ENCODE data around the gene CRYL1.
A peak's percentile ranks its signal among the peaks of the same experiment; 100 is the strongest.

CRYL1 gene

GRCh38 chr13:20383058-20383457, 142.6 kb downstream of the CRYL1 start:
- TF ChIP-seq CTCF (IDR thresholded peaks at IDR 0.05; ENCODE audit: insufficient read depth, low read depth, low read length, missing control alignments) = no peak
- no peak overlapping the region for H3K4me3 ChIP-seq (ENCODE audit: low read depth, low read length)
- DNase-seq (ENCODE audit: low read depth) = peak; percentile 15

DNA sequence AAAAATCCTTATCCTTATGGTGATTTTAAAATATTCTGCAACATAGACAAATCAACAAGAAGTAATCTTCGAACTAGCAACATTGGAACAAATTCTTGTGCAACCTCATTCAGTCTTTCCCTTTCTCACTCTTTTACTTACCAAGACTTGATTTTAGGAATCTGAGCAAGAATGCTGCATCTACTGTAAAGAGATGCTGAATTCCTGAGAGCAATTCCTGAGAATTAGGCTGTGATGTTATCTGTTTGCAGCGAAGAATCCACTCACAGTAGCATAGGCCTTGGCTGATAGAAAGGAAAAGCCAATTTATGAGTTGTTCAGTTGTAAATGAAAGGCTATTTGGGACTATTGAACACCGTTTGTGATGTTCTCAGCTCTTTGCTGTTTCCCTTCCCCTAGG, 144.3 kb downstream of the CRYL1 start:
- no peak for TF ChIP-seq CTCF (IDR thresholded peaks at IDR 0.05; ENCODE audit: insufficient read depth, low read depth, low read length, missing control alignments)
- no peak for DNase-seq (ENCODE audit: low read depth)

DNA sequence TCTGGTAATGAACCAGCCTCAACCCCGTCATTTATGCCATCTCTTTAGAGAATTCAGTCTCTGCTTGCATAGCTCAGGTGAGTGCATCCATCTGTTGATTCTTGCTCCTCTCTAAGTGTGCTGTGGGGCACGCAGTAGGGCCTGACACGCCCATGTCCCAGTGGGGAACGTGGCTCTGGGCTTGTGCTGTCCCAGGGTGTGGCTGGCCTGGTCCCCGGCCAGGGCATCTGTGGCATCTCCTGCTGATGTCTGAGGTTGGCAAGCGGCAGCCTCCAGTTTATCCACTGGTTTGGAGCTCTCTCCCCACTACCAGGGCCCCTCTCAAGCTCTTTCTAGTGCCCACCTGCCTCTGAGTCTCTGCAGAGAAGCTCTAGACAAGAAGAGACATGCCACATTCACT, 146.9 kb downstream of the CRYL1 start:
- DNase-seq (ENCODE audit: low read depth) = no peak
- no peak for TF ChIP-seq CTCF (IDR thresholded peaks at IDR 0.05; ENCODE audit: insufficient read depth, low read depth, low read length, missing control alignments)
- no peak overlapping the region for H3K4me3 ChIP-seq (ENCODE audit: low read depth, low read length)

More for the DNA sequence above, 144.3 kb downstream of the CRYL1 start:
- no peak overlapping the region for H3K4me3 ChIP-seq (ENCODE audit: low read depth, low read length)

DNA sequence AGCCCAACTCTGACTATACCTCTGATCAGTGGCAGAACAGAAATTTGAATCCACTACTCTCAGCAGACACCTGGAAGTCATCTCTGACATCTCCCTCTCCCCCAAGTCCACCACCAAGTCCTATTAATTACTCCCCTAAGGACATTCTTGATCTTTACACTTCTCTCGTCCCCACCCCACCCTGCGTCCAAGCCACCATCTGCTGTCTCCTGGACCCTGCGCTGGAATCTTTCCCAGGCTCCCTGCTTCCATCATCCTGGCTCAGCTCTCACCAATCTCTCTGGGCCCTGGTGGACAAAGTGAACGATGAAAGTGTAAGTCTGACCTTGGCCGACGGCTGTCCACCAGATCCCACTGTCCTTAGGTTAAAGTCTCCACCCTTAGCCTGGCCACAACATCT, 147.9 kb downstream of the CRYL1 start:
- TF ChIP-seq CTCF (IDR thresholded peaks at IDR 0.05; ENCODE audit: insufficient read depth, low read depth, low read length, missing control alignments) = no peak
- DNase-seq (ENCODE audit: low read depth) = no peak
- H3K4me3 ChIP-seq (ENCODE audit: low read depth, low read length) = no peak overlapping the region

DNA sequence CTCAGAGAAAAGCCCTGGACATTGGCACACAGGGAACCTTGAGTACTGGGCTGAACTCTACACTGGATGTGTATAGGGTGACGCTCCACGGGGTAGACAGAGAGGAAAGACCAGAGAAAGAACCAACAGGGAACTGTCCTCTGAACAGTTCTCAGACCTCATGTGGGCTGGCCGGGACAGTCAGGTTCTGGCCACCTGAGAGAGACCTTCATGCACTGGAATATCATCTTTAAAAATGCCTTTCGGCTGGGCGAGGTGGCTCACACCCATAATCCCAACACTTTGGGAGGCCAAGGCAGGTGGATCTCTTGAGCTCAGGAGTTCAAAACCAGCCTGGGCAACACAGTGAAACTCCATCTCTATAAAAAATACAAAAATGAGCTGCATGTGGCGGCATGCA, 149.8 kb downstream of the CRYL1 start:
- no peak for DNase-seq (ENCODE audit: low read depth)
- H3K4me3 ChIP-seq (ENCODE audit: low read depth, low read length) = no peak overlapping the region
- TF ChIP-seq CTCF (IDR thresholded peaks at IDR 0.05; ENCODE audit: insufficient read depth, low read depth, low read length, missing control alignments) = no peak

- TF ChIP-seq CTCF (IDR thresholded peaks at IDR 0.05; ENCODE audit: insufficient read depth, low read depth, low read length, missing control alignments) = no peak
- DNase-seq (ENCODE audit: low read depth) = no peak
- no peak overlapping the region for H3K4me3 ChIP-seq (ENCODE audit: low read depth, low read length)
These were observed 151.8 kb downstream of the CRYL1 start for GRCh38 chr13:20373861-20374260.

DNA sequence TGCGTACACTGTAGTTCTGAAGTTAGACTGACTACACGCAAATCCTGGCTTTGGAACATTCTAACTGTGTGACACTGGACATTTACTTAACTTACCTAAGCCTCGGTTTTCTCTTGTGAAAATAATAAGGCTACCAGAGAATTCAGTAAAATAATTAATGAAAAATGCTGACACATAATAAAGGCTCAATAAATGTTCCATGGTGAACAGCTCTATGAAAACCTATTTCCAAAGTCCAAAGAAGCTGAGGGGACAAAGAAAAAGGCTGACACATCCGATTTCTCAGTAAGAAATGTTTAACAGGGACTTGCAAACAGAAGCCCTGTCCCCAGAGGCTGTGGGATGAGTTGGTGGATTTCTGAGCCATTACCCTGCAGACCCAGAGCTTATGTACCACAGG, 153.8 kb downstream of the CRYL1 start:
- no peak for TF ChIP-seq CTCF (IDR thresholded peaks at IDR 0.05; ENCODE audit: insufficient read depth, low read depth, low read length, missing control alignments)
- no peak overlapping the region for H3K4me3 ChIP-seq (ENCODE audit: low read depth, low read length)
- no peak for DNase-seq (ENCODE audit: low read depth)
